GM21381 (cell line): ENCODE data around the gene USP25.
"Not testable (repeated sequence)": the region's sequence is repeated elsewhere in the genome, so short reads cannot be mapped to it uniquely, and the experiment has no call there.

Experiments
- ATAC-seq: cut with Tn5 transposase; IDR thresholded peaks from one replicate; pipeline ENCODE4 v1.9.1; 2021; ENCODE audit warnings: mild to moderate bottlenecking, moderate library complexity; ENCODE audit not compliant: unreplicated experiment

USP25 gene

GRCh38 chr21:15730484-15731242 lies 881 bp downstream of the USP25 start:
- no peak for ATAC-seq

GRCh38 chr21:15731243-15731613 lies 1.4 kb downstream of the USP25 start:
- ATAC-seq = no peak

- ATAC-seq = peak; percentile 47
Observed at GRCh38 chr21:15732290-15732995, 2.7 kb downstream of the USP25 start.

GRCh38 chr21:15732996-15733329 lies 3.2 kb downstream of the USP25 start:
- ATAC-seq = no peak

- ATAC-seq = no peak
Observed at GRCh38 chr21:15735409-15735808, 5.6 kb downstream of the USP25 start.

DNA sequence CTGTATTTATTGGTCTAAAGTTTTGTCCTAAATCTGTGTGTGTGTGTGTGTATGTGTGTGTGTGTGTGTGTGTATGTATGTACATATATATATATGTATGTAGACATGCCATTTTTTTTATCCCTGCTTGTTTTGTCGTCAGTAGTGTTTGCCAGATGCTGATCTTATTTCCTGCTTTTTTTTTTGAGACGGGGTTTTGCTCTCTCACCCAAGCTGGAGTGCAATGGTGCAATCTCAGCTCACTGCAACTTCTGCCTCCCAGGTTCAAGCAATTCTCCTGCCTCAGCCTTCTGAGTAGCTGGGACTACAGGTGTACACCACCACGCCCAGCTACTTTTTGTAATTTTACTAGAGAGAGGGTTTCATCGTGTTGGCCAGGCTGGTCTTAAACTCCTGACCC lies 6.1 kb downstream of the USP25 start:
- not testable (repeated sequence) for ATAC-seq

DNA sequence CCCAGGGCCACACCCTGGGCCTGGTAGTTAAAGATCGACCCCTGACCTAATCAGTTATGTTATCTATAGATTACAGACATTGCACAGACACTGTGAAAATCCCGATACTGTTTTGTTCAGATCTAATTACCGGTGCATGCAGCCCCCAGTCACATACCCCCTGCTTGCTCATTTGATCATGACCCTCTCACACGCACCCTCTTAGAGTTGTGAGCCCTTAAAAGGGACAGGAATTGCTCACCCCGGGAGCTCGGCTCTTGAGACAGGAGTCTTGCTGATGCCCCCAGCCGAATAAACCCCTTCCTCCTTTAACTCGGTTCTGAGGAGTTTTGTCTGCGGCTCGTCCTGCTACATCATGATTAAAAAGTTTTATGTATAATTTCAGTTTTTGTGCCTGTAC lies 9.0 kb downstream of the USP25 start:
- not testable (repeated sequence) for ATAC-seq

DNA sequence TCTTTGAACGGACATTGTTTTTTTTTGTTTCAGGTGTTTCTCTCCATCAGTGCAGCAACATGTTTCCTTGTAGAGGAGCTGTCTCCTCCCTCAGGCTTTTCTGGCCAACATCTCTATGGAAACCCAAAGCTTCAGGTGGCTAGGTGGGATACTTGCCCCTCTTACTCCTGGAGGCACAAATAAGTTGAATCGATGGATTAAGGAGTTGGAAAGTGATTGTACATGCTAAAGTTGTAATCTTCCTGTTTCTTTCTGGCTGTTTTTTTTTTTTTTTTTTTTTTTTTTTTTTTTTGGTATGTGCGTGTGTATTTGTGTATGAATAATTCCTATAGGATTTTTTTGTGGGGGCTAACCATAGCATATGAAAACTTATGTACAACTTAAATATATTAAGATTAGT lies 10.6 kb downstream of the USP25 start:
- ATAC-seq = no peak

DNA sequence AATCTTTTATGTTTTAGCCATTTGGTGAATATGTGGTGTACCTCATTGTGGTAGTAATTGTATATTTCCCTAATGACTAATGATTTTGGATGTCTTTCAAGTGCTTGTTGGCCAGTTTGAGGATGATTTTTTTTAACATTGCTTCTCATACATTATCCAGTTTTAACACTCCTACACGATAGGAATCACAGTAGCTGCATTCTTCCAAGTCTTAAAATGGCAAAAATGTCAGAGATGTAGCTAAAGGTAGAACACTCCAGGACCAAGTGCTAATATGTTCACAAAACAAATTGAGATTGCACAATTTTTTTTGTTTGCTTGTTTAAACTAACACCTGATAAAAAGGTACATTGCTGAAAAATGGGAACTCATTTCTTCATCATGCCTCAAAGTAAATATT lies 11.7 kb downstream of the USP25 start:
- ATAC-seq = no peak

DNA sequence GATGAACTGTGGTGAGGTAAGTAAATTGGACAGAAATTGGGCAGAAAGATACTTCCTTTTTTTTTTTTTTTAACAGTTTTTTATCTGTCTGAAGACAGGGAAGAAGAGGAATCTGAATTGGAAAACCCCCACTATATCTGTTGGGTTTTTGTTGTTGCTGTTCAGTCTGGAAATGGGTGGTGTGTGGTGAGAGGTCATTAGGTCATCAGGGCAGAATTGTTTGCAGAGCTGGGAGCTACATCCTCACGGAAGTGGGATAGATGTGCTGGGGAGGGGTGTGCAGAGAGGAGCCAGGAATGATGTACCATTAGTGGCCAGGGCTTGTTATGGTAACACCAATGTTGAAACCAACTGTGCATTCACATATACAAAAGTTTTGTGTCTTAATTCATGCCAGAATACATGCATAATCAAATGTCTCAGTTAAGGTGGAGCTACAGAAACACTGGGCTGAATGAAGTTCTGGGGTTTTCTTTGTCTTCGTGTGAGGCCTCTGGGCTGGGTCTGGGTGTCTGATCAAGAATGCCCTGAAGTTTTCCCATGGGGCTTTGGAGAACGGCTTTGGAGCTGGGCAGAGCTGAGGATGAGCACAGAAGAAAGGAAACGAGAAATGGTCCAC lies 12.4 kb downstream of the USP25 start:
- no peak for ATAC-seq

- no peak for ATAC-seq
Observed at GRCh38 chr21:15742694-15743093, 12.9 kb downstream of the USP25 start.

DNA sequence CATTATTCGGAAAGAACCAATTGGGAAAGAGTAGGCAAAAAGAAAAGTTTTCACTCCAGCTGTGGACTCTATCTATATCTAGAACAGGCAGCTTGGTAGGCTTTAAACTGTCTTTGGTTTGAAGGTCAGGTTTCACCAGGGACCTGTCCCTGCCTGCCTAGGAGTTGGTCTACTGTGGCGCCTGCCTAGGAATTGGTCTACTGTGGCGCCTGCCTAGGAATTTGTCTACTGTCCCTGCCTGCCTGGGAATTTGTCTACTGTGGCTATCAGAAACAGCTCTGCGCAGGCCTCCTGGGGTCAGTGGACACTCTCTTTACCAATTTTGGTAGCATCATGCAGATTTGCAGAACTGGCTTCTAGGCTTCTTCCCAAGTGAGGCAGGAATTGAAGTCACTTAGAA lies 13.8 kb downstream of the USP25 start:
- no peak for ATAC-seq

- ATAC-seq = no peak
Observed at GRCh38 chr21:15744926-15745325, 15.1 kb downstream of the USP25 start.

- ATAC-seq = no peak
Observed at GRCh38 chr21:15748586-15748985, 18.8 kb downstream of the USP25 start.

DNA sequence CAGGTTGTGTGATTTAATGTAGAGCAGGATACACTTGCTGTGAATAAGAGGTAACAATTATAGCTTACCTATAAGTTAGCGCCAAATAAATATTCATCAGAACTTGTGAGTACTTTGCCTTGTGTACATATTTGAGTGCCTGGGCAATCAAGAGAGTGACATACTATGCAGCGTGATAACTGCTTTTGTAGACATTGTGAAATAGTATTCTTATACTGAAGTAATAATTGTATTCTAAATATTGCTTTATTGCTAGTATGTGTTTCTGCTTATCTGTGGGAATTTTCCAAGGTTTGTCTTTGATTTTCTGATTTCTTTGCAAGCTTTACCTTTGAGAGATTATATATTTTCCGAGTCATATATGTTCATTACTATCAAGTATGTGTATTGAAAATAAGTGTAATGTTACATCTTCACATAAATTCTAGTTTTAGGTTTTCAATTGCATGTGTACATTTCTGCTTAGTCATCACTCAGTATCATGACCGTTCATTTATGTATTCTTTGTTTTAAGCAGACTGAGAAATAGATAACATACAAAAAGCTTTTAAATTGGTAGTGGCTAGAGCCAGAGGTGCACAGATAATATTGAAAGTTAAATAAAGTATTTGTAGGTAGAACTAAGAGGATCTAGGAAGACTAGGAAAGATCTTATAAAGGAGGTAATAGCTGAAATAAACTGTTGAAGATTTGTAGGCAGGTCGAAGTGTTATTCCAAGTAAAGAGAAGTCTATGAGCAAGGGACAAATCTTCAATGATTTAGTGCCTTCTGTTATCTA lies 19.5 kb downstream of the USP25 start:
- no peak for ATAC-seq

GRCh38 chr21:15749861-15750159 lies 20.0 kb downstream of the USP25 start:
- no peak for ATAC-seq

DNA sequence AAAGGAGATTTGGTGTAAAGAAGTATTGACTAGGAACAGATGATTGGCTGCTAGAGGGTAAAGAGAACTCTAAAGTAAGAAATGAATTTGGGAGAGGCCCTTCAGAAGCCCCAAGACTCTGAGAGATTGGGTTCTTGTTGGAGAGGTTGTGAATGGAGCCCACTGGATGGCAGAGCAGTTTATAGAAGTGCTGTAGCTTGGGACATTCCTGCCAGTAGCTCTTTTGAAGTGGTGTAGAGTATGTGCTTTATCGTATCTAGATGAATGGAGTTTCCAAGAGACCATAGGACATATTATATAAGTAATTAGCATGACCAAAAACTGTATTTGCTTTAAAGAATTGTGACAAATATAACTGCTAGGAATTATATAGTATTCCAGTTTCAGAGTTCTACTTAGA lies 21.3 kb downstream of the USP25 start:
- ATAC-seq = no peak

DNA sequence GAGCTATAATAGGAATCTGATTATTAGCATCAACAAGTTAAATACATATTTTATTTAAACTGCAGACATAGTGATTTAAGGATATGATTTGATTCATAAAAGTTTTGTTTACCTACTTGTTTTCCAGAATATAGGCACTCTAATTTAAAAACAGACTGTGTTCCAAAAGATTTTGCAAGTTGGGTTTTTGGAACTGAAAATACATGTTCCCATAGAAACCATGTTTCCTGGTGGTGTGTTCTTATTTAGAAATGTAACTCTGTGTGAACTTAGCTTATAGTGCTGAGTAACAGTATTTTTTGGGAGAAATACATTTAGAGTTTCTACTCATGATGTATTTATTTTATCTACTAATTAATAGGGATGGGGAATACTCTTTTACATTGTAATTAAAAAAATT lies 21.8 kb downstream of the USP25 start:
- no peak for ATAC-seq

DNA sequence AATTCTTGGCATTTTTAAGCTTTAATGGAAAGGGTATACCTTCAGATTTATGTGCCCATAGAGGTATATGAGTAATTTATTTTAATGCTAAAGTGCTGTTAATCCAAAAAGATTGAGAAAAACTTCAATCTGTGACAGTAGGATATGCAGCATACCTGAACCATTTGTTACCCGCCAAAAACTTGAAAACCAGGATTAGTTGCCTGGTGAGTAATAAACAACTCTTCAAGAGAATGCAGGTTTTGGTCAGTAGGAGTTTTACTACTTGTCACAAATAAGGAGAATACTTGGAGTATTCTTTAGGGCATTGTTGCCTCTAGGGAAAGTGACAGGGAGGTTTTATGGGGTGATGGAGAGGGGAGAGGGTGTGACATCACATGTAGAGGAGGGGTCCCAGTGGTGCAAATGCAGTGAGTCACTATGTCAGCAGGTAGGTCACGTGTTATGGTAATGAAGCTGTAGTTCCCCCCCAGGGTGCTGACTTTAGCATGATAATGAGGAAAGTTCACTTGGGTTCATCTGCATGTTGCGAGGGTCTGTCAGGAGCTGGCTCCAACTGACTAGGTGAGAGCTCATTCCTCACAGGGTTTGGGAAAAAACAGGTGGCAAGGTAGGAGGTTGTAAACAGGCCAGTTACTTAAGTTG lies 23.1 kb downstream of the USP25 start:
- no peak for ATAC-seq

- no peak for ATAC-seq
Observed at GRCh38 chr21:15753741-15754140, 24.0 kb downstream of the USP25 start.

- no peak for ATAC-seq
Observed at GRCh38 chr21:15754640-15755039, 24.9 kb downstream of the USP25 start.
